ENCODE results near the gene GFRA3.
A peak's percentile ranks its signal among the peaks of the same experiment; 100 is the strongest.

GFRA3 gene

GRCh38 chr5:138246334-138246733 lies 28.1 kb downstream of the GFRA3 start:
- DNase-seq, result no peak

- DNase-seq, result no peak
Measured at GRCh38 chr5:138245717-138246116, 28.7 kb downstream of the GFRA3 start.

DNA sequence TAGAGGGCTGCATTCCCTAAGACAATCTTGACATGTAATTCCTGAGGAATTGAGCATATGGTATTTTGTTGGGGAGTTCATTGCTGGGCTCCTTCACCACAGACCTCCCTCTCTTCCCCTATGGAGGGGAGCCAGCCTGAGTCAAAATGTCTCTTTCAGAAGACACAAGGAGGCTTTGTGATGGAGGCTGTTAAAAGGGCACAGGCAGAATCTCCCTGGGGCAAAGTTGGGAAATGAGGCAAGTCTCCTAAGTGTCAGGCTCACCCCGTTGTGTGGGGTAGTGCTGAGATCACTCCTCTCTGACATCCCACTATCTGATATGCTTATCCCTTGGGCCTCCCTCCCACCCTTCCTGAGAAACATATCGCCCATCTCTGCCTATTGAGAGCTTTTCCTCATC lies 30.6 kb downstream of the GFRA3 start:
- DNase-seq, result no peak

- no peak for DNase-seq
Measured at GRCh38 chr5:138241688-138242571, 32.5 kb downstream of the GFRA3 start.

- DNase-seq, result no peak
Measured at GRCh38 chr5:138240650-138241385, 33.6 kb downstream of the GFRA3 start.

- DNase-seq, result no peak
Measured at GRCh38 chr5:138238034-138238433, 36.4 kb downstream of the GFRA3 start.

GRCh38 chr5:138234651-138235050 lies 39.8 kb downstream of the GFRA3 start:
- DNase-seq, result no peak

GRCh38 chr5:138233280-138233679 lies 41.1 kb downstream of the GFRA3 start:
- DNase-seq, result no peak

DNA sequence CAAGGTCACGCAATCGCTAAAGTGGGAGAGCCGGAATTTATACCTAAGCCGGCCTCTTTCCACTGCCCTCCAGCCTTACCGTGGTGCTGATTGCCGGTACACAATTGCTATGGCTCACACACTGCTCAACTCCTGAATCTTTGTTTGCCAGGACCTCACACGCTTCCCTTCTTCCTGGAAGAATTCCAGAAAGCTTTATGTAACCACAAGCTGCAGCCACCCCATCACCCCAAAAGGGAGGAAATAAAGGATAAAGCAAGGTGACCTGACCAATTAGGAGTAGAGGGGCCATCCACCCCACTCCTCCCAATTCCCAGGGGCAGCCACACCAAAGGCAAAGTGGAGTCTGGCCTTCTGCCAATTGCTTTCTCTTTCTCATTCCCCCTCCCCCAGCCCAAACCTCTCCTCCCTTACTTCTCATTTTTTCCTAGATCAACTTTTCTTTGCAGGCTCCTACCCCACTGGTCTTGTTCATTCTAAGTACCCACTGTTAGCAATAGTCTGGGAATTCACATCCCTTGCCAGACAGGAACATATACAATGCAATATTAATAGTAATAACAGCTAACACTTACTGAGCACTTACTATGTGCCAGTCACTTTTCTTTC lies 43.3 kb downstream of the GFRA3 start:
- DNase-seq, result no peak

- DNase-seq, result no peak
Measured at GRCh38 chr5:138230261-138230660, 44.2 kb downstream of the GFRA3 start.

- DNase-seq, result no peak
Measured at GRCh38 chr5:138229387-138229786, 45.0 kb downstream of the GFRA3 start.

- no peak for DNase-seq
Measured at GRCh38 chr5:138226910-138227309, 47.5 kb downstream of the GFRA3 start.

DNA sequence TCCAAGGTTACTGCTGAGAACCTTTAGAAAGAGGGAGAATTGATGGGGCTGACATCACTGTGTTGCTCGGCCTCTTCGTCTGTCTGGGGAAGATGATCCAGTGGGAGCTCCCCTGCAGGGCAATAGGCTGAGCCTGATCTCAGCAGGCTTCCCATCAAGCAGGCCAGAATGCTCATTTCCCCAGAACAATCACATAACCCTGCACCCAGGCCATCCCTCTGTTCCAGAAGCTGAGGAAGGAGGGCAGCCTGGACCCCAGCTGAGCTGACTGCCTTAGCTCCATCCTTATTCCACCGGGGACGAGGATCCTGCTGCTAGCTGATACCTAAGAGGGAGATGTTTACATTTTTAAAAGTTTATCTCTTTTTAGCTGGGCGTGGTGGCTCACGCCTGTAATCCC lies 49.7 kb downstream of the GFRA3 start:
- no peak for DNase-seq

DNA sequence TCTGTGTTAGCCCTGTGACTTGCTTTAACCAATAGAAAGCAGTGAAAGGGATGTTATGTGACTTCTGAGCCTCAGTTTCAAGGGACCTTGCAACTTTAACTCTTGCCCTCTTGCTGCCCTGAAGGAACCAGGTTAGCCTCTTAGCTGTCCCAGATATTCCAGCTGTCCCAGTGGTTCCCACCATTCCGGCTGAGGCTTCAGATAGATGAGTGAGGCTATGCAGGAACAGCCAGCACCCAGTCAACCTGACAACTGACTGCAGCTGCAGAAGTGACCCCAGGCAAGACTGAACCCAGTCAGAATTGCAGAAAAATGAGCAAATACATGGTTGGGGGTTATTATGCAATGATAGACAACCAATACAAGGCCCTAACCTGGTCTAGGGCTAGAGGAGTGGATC lies 50.9 kb downstream of the GFRA3 start:
- no peak for DNase-seq

- DNase-seq, result no peak
Measured at GRCh38 chr5:138216799-138217198, 57.6 kb downstream of the GFRA3 start.

DNA sequence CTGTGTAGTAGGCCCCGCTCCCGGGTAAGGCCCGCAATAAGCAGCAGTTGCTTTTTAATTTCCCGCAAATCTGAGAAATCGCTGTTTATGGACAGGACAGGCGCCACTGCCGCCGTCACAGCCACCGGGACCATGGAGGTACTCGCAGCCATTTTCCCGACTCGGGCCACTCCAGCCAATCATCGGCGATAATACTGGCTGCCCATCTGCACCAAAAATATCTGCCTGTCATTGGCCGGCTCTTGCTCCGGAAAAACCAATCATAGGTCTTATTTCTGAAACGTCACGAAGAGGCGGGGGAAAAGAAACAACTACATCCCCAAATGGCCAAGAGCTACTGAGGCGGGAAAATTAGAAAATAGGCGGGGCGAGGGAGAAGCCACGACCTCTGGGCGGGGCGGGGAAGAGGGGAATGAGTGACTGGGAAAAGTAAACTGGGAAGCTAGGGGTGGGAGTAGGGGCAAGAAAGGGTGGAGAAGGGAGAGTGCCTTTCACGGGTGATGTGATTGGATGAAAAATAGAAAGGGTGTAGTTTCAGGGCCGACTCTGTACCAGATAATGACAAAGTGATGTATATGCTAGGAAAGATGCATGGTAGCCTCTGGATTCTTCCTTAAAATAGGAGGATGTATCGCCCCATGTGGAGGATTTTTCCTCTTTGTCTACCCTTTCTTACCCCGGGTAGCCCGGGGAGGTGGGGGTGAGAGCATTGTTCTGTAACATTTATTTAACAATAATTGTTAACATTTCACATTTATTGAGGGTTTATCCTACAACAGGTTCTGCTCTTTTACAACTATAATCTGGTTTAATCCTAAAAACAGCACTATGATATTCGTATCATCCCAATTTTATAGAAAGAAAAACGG lies 61.0 kb downstream of the GFRA3 start, which contains the start of gene CDC23:
Gene CDC23, minus strand, starts transcription at position 163 of the 869 bp plus-strand sequence. Its CDS starts 11 bp downstream, at position 152.
- peak; percentile 10 for DNase-seq

GRCh38 chr5:138212828-138213160 lies 61.6 kb downstream of the GFRA3 start:
- no peak for DNase-seq

DNA sequence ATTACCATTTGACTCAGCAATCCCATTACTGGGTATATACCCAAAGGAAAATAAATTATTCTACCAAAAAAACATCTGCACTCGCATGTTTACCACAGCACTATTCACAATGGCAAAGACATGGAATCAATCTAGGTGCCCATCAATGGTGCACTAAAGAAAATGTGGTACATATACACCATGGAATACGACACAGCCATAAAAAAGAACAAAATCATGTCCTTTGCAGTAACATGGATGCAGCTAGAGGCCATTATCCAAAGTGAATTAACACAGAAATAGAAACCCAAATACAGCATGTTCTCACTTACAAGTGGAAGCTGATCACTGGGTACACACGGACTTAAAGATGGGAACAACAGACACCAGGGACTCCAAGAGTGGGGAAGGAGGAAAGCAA lies 63.4 kb downstream of the GFRA3 start:
- no peak for DNase-seq

All from cortex of kidney (tissue), 1 donor.